ENCODE data around the gene TXNIP.

DNA sequence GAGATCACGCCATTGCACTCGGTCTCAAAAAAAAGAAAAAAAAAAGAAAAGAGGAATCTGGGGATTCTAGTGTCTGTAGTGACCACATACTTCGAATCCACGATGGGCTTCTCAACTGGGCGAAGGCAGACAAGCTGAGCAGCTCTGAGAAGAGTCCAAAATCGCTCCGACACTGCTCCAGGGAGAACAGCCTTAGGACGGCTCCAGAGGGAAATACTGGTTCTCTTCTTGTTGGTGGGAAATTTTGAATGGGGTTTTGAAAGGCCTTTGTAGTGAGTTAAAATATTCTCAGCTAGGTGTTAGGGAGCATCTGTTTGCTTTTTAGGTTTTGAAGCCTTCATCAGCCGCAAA lies 43.4 kb upstream of the TXNIP start:
- TF ChIP-seq, protein P1, sequence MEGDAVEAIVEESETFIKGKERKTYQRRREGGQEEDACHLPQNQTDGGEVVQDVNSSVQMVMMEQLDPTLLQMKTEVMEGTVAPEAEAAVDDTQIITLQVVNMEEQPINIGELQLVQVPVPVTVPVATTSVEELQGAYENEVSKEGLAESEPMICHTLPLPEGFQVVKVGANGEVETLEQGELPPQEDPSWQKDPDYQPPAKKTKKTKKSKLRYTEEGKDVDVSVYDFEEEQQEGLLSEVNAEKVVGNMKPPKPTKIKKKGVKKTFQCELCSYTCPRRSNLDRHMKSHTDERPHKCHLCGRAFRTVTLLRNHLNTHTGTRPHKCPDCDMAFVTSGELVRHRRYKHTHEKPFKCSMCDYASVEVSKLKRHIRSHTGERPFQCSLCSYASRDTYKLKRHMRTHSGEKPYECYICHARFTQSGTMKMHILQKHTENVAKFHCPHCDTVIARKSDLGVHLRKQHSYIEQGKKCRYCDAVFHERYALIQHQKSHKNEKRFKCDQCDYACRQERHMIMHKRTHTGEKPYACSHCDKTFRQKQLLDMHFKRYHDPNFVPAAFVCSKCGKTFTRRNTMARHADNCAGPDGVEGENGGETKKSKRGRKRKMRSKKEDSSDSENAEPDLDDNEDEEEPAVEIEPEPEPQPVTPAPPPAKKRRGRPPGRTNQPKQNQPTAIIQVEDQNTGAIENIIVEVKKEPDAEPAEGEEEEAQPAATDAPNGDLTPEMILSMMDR (IDR thresholded peaks at IDR 0.05): no peak
- TF ChIP-seq POLR2A (IDR thresholded peaks at IDR 0.05): no peak
